Calu3 (cell line): Measurements from ENCODE around the gene WNT5B. TPM values are rescaled to one million over a fixed set of nuclear protein-coding genes. Genes with fewer than 3 reads are reported as not detected.

ENCODE experiments used
- BruUV-seq: library from RNA; stranded (reverse); fragments of 400-500 nt; replicated peaks from 2 replicates; lab custom pipeline; 2021; lab: Mats Ljungman, UMichigan
- CTCF ChIA-PET: fragments of 300-600 bp; sonication (Branson Sonifier 250); formaldehyde crosslinking; loops from one replicate; lab custom pipeline; 2022; ENCODE audit warnings: antibody characterized with exemption; lab: Charles Lee
- DNase-seq: peaks from one replicate; pipeline ENCODE4 v3.0.0; 2022
- H3K27ac Mint-ChIP-seq: one replicate; pipeline ENCODE4 v1.8.0; 2022; ENCODE audit warnings: mixed read lengths; ENCODE audit not compliant: unreplicated experiment
- H3K27me3 Mint-ChIP-seq: one replicate; pipeline ENCODE4 v1.8.0; 2022; ENCODE audit warnings: mixed read lengths; ENCODE audit not compliant: unreplicated experiment
- H3K36me3 Mint-ChIP-seq: one replicate; pipeline ENCODE4 v1.8.0; 2022; ENCODE audit warnings: mild to moderate bottlenecking, moderate library complexity, mixed read lengths; ENCODE audit not compliant: insufficient read depth, unreplicated experiment
- H3K4me1 Mint-ChIP-seq: one replicate; pipeline ENCODE4 v1.8.0; 2022; ENCODE audit warnings: mild to moderate bottlenecking, low read depth, mixed read lengths; ENCODE audit not compliant: unreplicated experiment
- H3K4me3 Mint-ChIP-seq: one replicate; pipeline ENCODE4 v1.8.0; 2022; ENCODE audit warnings: mild to moderate bottlenecking, low read depth, moderate library complexity, mixed read lengths; ENCODE audit not compliant: unreplicated experiment
- H3K9me3 Mint-ChIP-seq: one replicate; pipeline ENCODE4 v1.8.0; 2022; ENCODE audit warnings: low read depth, mixed read lengths; ENCODE audit not compliant: unreplicated experiment
- CTCF ChIP-seq: fragments of 200-600 bp; IDR thresholded peaks from one replicate; pipeline ENCODE4 v1.8.0; 2022; ENCODE audit warnings: antibody characterized with exemption; ENCODE audit not compliant: unreplicated experiment
- intact Hi-C: fragments of 100-400 bp; cut with micrococcal nuclease; formaldehyde crosslinking; loops from one replicate; pipeline ENCODE4 v1.10.0; 2022; ENCODE audit not compliant: unreplicated experiment
- total RNA-seq: library from RNA; stranded (reverse); gene quantifications from 2 replicates; pipeline ENCODE4 v1.2.3, GENCODE V29; 2022

WNT5B gene
- total RNA-seq, 1 experiment from 2014 or later, result 0.24 TPM

GRCh38 chr12:1635301-1636095, 6.5 kb downstream of the WNT5B start:
- TF ChIP-seq CTCF, result no peak
- H3K4me1 Mint-ChIP-seq, result no peaks in the 10 kb centered on the region
- peaks cover under 1% of the 10 kb centered on the region for H3K36me3 Mint-ChIP-seq
- intact Hi-C loops, result no loop called here
- H3K4me3 Mint-ChIP-seq, result no peak overlapping the region
- BruUV-seq, result no TSS peak
- no peaks in the 10 kb centered on the region for H3K9me3 Mint-ChIP-seq
- no peak overlapping the region for H3K27ac Mint-ChIP-seq
- DNase-seq, result no peak
- CTCF ChIA-PET, result interaction anchor here (0.6 to 2.0 kb wide), 6 partner anchors 18 to 304 kb away, joined by 3 to 22 read pairs (median 5); no protein-coding TSS in a partner anchor
- H3K27me3 Mint-ChIP-seq, result peaks cover 89% of the 10 kb centered on the region

- no TSS peak for BruUV-seq
- Mint-ChIP-seq H3K27me3 (peaks cover 89% of the 10 kb centered on the region), H3K36me3 (no peaks in the 10 kb centered on the region), H3K27ac (no peak overlapping the region), H3K4me3 (no peak overlapping the region), H3K4me1 (no peaks in the 10 kb centered on the region), H3K9me3 (no peaks in the 10 kb centered on the region)
- no peak for TF ChIP-seq CTCF
- intact Hi-C loops, result no loop called here
- CTCF ChIA-PET, result interaction anchor here (1.2 kb wide), 1 partner anchor 9 kb away, joined by 4 read pairs; no protein-coding TSS in a partner anchor
- DNase-seq, result no peak
These were observed 9.2 kb downstream of the WNT5B start for GRCh38 chr12:1638203-1638602.

- Mint-ChIP-seq H3K9me3 (no peaks in the 10 kb centered on the region), H3K4me3 (no peak overlapping the region), H3K27me3 (peaks cover 89% of the 10 kb centered on the region), H3K4me1 (no peaks in the 10 kb centered on the region), H3K36me3 (no peaks in the 10 kb centered on the region), H3K27ac (no peak overlapping the region)
- no TSS peak for BruUV-seq
- CTCF ChIA-PET, result no interaction called here
- intact Hi-C loops, result no loop called here
- no peak for DNase-seq
- no peak for TF ChIP-seq CTCF
These were observed 10.5 kb downstream of the WNT5B start for GRCh38 chr12:1639538-1639937.

GRCh38 chr12:1640328-1641234, 11.6 kb downstream of the WNT5B start:
- intact Hi-C loops, result no loop called here
- Mint-ChIP-seq H3K27ac (no peak overlapping the region), H3K4me3 (no peak overlapping the region), H3K4me1 (no peaks in the 10 kb centered on the region), H3K9me3 (no peaks in the 10 kb centered on the region), H3K36me3 (no peaks in the 10 kb centered on the region), H3K27me3 (peaks cover 79% of the 10 kb centered on the region)
- no TSS peak for BruUV-seq
- no peak for TF ChIP-seq CTCF
- DNase-seq, result no peak
- CTCF ChIA-PET, result interaction anchor here (0.7 kb wide), 1 partner anchor 124 kb away, joined by 3 read pairs; no protein-coding TSS in a partner anchor
